HG03280 (cell line): Measurements from ENCODE around the gene TUBGCP6.
"Not testable (repeated sequence)": the region's sequence is repeated elsewhere in the genome, so short reads cannot be mapped to it uniquely, and the experiment has no call there.

Source experiments
- ATAC-seq: cut with Tn5 transposase; IDR thresholded peaks from one replicate; pipeline ENCODE4 v1.9.1; 2021; ENCODE audit warnings: mild to moderate bottlenecking, moderate library complexity; ENCODE audit not compliant: unreplicated experiment

Gene TUBGCP6

DNA sequence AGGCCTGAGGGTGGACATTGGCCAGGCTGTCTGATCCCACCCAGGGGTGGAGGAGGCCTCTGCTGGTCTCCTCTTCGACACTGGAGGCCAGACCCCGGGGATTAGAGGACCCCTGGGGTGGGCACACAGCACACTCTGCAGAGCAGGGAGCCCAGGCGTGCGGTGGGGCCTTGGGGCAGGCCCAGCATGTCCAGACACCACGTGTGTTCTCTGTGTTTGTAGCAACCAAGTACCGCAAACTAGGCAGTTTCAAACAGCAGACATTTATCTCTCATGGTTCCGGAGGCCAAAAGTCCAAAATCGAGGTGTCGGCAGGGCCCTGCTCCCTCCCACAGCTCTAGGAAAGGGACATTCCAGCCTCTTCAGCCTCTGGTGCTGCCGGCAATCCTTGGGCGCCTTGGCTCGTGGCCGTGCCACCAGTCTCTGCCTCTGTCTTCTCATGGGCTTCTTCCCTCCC is 72.8 kb downstream of the TUBGCP6 start:
- ATAC-seq, result no peak

DNA sequence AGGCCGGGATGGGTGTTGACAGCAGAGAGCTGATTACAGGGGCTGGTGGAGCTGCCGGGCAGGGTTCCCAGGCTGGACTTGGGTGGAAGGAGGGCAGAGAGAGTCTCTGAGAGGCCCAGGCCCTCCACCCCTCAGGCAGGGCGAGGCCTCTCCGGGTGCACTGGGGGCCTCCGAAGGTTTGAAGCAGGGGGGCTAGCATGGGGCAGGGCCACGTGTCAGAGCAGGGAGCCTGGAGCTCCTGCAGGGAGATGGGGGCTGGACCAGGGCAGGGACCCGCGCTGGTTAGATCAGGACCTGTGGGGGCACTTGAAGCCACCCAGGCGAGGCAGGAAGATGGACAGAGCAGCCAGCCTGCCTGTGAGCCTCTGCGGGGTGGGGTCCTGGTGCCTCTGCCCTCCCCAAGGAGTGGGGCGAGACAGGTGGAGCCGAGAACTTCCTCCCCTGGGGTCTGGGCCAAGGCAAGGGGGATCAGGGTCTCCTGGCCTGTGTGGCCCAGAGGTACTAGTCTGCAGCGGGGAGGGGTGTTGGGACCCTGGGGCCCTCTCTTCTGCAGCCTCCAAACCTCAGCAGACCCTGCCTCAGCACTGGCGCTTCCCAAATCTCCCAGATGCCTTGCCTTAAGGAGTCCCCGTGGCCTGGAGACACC is 73.4 kb downstream of the TUBGCP6 start:
- ATAC-seq, result no peak

DNA sequence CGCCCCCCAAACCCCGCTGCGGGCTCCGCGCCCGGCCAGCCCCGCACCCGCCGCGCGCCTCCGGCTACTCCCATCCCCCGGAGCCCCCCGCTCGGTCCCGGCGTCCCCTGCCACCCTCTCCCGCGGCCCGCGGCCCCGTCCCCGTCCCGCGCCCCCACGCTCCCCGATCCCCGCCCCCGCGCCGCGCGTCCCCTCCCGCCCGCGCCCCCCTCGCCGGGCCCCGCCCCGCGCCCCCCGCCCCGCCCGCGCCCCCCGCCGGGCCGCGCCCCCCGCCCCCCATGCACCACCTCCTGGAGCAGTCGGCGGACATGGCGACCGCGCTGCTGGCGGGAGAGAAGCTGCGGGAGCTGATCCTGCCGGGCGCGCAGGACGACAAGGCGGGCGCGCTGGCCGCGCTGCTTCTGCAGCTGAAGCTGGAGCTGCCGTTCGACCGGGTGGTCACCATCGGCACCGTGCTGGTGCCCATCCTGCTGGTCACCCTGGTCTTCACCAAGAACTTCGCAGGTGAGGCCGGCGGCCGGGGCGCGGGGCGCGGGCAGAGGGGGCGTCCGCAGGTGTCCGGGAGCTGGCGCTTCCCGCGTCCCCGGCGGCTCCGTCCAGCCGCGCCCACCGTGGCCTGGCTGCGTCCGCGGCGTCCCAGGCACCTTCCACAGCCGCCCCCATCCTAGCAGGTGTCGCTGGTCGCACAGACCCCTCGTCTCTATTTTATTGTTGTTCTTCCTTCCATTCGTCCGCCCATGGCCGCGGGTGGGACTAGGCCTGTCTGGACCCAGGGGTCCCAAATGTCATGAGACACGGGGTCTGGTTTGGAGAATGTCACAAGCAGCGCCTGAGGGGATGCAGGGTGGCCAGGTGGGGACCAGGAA is 74.1 kb downstream of the TUBGCP6 start, which contains the start of gene PANX2:
Gene PANX2 (plus strand): TSS at position 279 of the 866 bp plus-strand sequence. CDS start 0 bp downstream, at position 279.
- ATAC-seq, result no peak

DNA sequence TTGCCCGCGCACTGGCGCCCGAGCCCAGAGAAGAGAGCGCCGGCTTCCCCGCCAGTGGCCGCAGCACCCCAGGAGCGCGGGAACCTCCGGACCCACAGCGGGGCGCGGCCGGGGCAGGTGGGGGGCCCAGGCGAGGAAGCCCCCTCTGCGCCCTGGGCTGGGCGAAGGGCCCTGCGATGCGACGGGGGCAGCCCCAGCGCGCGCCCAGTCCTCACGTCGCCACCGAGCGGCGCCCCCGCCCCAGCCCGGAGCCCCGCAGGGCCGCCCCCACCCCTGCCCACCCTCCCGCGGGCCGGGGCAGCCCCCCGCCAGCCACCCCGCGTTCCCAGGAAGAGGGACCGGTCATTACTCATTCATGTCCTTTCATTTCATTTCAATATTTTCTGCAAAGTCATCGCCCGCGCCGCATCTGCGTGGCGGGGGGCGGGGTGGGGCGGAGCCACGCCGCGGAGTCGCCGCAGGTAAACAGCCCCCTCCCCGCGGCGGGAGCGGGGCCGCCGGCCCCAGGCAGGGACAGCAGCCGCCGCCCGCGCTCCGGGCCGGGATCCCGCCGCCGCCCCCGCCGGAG is 75.0 kb downstream of the TUBGCP6 start:
- ATAC-seq, result no peak

DNA sequence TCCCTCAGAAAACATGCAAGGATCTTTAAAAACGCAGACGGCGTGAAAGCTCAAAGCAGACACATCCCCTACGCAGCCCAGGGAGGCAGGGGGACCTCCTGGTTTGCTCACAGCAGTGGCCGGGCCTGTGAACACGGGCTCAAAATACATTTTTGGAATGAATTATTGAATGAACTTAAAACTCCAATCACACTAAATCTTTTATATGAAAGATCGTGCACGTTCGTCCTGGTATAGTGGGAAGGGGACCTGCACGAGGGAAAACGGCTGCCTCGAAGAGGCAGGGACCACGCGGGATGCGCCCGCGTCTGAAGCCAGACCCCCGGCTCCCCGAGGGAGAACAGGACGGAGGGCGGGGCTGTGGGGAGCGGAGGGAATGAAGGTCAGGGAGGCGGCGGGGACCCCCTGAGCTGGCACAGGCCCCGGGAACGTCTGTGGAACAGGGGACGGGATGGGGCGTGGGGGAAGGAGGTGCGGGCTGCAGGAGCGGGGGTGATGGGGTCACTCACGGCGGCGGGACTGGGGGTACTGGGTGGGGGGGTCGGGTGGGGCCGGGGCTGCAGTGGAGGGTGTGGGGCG is 75.6 kb downstream of the TUBGCP6 start:
- no peak for ATAC-seq

DNA sequence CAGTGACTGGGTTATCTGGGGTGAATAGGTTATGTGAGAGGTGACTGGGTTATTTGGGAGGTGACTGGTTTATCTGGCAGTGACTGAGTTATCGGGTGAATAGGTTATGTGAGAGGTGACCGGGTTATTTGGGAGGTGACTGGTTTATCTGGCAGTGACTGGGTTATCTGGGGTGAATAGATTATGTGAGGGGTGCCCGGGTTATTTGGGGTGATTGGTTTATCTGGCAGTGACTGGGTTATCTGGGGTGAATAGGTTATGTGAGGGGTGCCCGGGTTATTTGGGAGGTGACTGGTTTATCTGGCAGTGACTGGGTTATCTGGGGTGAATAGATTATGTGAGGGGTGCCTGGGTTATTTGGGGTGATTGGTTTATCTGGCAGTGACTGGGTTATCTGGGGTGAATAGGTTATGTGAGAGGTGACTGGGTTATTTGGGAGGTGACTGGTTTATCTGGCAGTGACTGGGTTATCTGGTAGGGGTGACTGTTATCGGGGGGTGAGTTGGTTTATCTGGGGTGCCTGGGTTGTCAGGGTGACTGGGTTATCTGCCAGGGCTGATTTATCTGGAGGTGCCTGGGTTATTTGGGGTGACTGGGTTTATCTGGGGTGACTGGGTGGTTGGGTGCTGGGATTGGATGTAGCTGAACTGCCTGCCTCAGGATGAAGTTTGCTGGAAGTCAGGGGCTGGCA is 76.2 kb downstream of the TUBGCP6 start:
- ATAC-seq, result not testable (repeated sequence)

DNA sequence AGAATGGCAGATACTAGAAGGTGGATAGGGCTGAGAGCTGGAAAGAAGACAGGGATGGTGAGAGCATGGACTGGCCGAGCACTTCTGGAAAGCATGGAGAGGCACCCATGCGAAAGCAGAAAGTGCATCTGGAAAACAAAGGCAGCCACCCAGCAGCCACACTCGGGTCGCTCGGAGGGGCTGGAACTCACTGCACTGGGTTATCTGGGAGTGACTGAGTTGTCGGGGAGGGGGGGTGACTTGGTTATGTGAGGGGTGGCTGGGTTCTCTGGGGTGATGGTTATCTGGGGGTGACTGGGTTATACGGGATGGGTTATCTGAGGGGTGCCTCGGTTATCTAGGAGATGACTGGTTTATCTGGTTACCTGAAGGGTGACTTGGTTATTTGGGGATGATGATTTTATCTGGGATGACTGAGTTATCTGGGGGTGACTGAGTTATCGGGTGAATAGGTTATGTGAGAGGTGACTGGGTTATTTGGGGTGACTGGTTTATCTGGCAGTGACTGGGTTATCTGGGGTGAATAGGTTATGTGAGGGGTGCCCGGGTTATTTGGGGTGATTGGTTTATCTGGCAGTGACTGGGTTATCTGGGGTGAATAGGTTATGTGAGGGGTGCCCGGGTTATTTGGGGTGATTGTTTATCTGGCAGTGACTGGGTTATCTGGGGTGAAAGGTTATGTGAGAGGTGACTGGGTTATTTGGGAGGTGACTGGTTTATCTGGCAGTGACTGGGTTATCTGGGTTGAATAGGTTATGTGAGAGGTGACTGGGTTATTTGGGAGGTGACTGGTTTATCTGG is 76.9 kb downstream of the TUBGCP6 start:
- no peak for ATAC-seq
